CD4-positive, CD25-positive, alpha-beta regulatory T cell (primary cell): ENCODE data around the gene CNTNAP2. TPM values are rescaled to one million over a fixed set of nuclear protein-coding genes. Genes with fewer than 3 reads are reported as not detected.

Source experiments
- ATAC-seq, 2 donors: fragments of 150-1000 bp; cut with Tn5 transposase; one replicate each; pipeline ENCODE4 v1.10.0; 2021; ENCODE audit warnings: low read depth in 2 of 2, moderate number of reproducible peaks in 2 of 2, moderate library complexity in 1 of 2
- DNase-seq, 3 donors: peaks; one replicate each; pipeline versions ENCODE4 v3.0.0 to v3.0.0-alpha.2; 2012 to 2022; ENCODE audit warnings: mixed read lengths in 1 of 3
- H3K27ac ChIP-seq: one replicate; pipeline ENCODE4 v1.7.0; 2013; ENCODE audit warnings: mild to moderate bottlenecking, low read length; ENCODE audit not compliant: insufficient read depth, poor library complexity, severe bottlenecking
- H3K27me3 ChIP-seq: one replicate; pipeline ENCODE4 v1.7.0; 2013; ENCODE audit warnings: low read length; ENCODE audit not compliant: control insufficient read depth, insufficient read depth
- H3K36me3 ChIP-seq: one replicate; pipeline ENCODE4 v1.7.0; 2013; ENCODE audit warnings: mild to moderate bottlenecking, low read length, moderate library complexity; ENCODE audit not compliant: control insufficient read depth, insufficient read depth
- H3K4me1 ChIP-seq: 2 replicates; pipeline ENCODE4 v1.7.0; 2013; ENCODE audit warnings: mild to moderate bottlenecking, low read length; ENCODE audit not compliant: insufficient read depth, control insufficient read depth, poor library complexity, severe bottlenecking
- H3K4me3 ChIP-seq: one replicate; pipeline ENCODE4 v1.7.0; 2013; ENCODE audit warnings: low read depth, mild to moderate bottlenecking, low read length, moderate library complexity
- H3K9me3 ChIP-seq, 2 experiments: 1 replicate in 1 of 2; 2 replicates in 1 of 2; pipeline ENCODE4 v1.7.0; 2013; ENCODE audit warnings: low read length in 2 of 2, mild to moderate bottlenecking in 1 of 2, moderate library complexity in 1 of 2; ENCODE audit not compliant: control insufficient read depth in 2 of 2
- H3K27ac Mint-ChIP-seq, 3 donors: one replicate each; pipeline ENCODE4 v1.8.0; 2020 to 2022; ENCODE audit warnings: mild to moderate bottlenecking in 3 of 3, mixed read lengths in 3 of 3, moderate library complexity in 2 of 3
- H3K27me3 Mint-ChIP-seq: one replicate; pipeline ENCODE4 v1.8.0; 2022; ENCODE audit warnings: mild to moderate bottlenecking, mixed read lengths
- H3K36me3 Mint-ChIP-seq: one replicate; pipeline ENCODE4 v1.8.0; 2020; ENCODE audit warnings: mixed read lengths
- H3K4me1 Mint-ChIP-seq, 4 donors: one replicate each; pipeline ENCODE4 v1.8.0; 2020 to 2022; ENCODE audit warnings: mixed read lengths in 4 of 4, mild to moderate bottlenecking in 1 of 4
- H3K4me3 Mint-ChIP-seq, 4 donors: one replicate each; pipeline ENCODE4 v1.8.0; 2020 to 2022; ENCODE audit warnings: mild to moderate bottlenecking in 4 of 4, mixed read lengths in 4 of 4, moderate library complexity in 3 of 4
- H3K9me3 Mint-ChIP-seq, 7 donors: one replicate each; pipeline ENCODE4 v1.8.0; 2020 to 2022; ENCODE audit warnings: mixed read lengths in 7 of 7, mild to moderate bottlenecking in 3 of 7, moderate library complexity in 2 of 7
- polyA plus RNA-seq, 4 donors: library from polyadenylated mRNA; unstranded; fragments of 300-500 nt; fragmentation: Illumina TruSeq; gene quantifications; one replicate each; pipeline ENCODE4 v1.2.3, GENCODE V29; 2021
- total RNA-seq: library from RNA; stranded (reverse); gene quantifications from one replicate; pipeline ENCODE4 v1.2.3, GENCODE V29; 2022

CNTNAP2 gene
- total and polyA plus RNA-seq, 5 donors from 2014 or later: 0.02 to 0.15 TPM; not detected in 3

DNA sequence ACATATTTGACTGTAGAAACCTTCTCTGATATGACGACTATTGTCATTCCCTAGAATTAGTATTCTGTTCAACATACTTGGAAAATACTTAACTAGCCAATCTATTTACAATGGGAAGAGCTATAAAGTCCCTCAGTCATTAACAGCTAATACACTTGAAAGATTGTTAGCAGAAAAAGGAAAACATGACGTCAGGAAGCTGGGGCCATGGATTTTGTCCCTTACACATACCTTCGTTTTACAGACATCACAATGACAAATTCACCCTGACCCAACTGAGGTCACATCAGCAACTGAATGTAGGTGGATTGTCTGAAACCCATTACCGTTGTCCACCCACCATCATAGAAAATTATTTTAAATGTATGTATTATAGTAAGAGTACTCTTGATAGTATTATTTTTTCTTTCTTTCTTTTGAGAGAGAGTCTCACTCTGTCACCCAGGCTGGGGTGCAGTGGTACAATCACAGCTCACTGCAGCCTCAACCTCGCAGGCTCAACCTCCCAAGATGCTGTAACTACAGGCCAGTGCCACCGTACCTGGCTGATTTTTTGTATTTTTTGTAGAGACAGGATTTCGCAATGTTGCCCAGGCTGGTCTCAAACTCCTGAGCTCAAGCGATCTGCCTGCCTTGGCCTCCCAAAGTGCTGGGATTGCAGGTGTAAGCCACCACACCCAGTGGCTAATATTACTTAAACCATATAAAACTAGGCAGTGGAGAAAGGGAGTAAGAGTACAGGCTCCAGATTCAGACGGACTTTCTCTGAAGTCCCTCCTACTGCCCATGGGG lies 1977.0 kb downstream of the CNTNAP2 start:
- no peaks in the 10 kb centered on the region for H3K4me1 ChIP-seq
- H3K27me3 Mint-ChIP-seq: no peaks in the 10 kb centered on the region
- no peak overlapping the region for H3K4me3 ChIP-seq
- H3K36me3 Mint-ChIP-seq: no peaks in the 10 kb centered on the region
- H3K27ac Mint-ChIP-seq: no peak overlapping the region
- no peaks in the 10 kb centered on the region for H3K9me3 ChIP-seq
- H3K36me3 ChIP-seq: no peaks in the 10 kb centered on the region
- DNase-seq: no peak
- ATAC-seq: no peak
- no peaks in the 10 kb centered on the region for H3K4me1 Mint-ChIP-seq
- peaks cover 0 to 3% (median 0%) of the 10 kb centered on the region in 7 donors for H3K9me3 Mint-ChIP-seq
- no peak overlapping the region for H3K4me3 Mint-ChIP-seq
- H3K27ac ChIP-seq: no peak overlapping the region
- H3K27me3 ChIP-seq: no peaks in the 10 kb centered on the region

DNA sequence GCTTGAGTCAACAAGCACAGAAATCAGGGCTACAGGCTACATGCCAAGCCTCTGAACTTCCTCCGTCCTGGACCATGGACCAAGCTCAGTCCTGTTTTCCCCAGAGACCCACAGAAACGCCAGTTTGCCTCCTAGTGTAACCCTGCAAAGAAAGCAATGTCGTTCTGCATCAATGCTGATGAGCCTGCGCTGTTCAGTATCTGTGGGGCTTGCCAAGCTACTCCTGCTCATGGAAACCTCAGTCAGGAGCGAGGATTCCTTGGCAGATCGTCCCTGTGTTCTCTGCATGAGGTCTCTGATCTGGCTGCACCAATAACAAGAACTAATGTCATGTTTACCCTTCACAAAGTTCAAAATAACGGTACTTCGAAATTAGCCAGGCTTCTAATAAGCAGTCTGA lies 1978.5 kb downstream of the CNTNAP2 start:
- Histone ChIP-seq H3K4me3 (no peak overlapping the region), H3K4me1 (no peaks in the 10 kb centered on the region), H3K9me3 (no peaks in the 10 kb centered on the region), H3K36me3 (no peaks in the 10 kb centered on the region), H3K27me3 (no peaks in the 10 kb centered on the region), H3K27ac (no peak overlapping the region)
- Mint-ChIP-seq H3K27ac (no peak overlapping the region), H3K36me3 (no peaks in the 10 kb centered on the region), H3K9me3 (peaks cover 0 to 3% (median 0%) of the 10 kb centered on the region in 7 donors), H3K27me3 (no peaks in the 10 kb centered on the region), H3K4me1 (no peaks in the 10 kb centered on the region), H3K4me3 (no peak overlapping the region)
- DNase-seq (no peak), ATAC-seq (no peak)

DNA sequence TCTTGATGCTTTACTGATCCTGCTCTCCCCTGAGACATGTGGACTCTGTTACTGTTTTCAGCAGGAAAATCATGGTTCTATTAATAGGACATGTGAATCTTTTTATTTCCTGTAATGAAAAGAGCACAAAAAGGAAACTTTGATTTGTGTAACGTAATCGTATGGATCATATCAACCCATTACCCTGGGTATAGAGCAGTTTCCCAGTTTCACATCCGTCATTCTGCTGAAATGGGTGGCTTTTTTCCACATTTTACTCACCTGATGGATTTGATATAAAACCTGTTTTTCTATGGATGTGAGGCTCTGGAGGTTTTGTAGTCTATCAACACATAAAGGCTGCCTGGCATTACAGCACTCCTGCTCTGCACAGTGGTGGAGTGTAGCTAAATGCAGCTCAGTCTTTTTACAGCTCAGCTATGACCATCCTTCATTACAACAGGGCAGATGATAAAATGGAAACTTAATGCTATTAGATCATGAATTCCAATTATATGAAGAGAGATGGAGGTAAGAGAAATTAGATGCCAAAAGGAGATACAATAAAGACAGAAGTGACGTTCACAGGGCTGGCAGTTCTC lies 1987.6 kb downstream of the CNTNAP2 start:
- Mint-ChIP-seq H3K4me1 (no peaks in the 10 kb centered on the region), H3K4me3 (no peak overlapping the region), H3K9me3 (peaks cover 0 to 3% (median 1%) of the 10 kb centered on the region in 7 donors), H3K36me3 (no peaks in the 10 kb centered on the region), H3K27me3 (no peaks in the 10 kb centered on the region), H3K27ac (no peak overlapping the region)
- Histone ChIP-seq H3K27me3 (no peaks in the 10 kb centered on the region), H3K4me1 (no peaks in the 10 kb centered on the region), H3K36me3 (no peaks in the 10 kb centered on the region), H3K4me3 (no peak overlapping the region), H3K27ac (no peak overlapping the region), H3K9me3 (no peaks in the 10 kb centered on the region)
- ATAC-seq (no peak), DNase-seq (no peak)

DNA sequence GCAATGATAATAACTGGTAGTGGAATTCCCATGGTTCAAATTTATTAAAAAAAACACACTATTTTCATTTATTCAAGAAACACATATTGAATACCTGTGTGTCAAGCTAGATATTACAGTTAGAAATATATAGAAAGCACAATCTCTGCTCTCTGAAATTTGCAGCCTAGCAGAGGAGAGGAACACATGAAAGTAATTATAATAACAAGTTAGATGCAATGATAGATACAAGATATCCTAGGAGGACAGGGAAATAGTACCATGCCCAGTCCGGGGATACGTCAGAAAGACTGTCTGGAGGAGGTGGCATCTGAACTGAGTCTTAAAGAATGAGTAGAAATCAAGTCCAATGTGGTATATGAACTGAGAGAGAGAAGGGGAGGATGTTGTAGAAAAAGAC lies 1988.3 kb downstream of the CNTNAP2 start:
- Histone ChIP-seq H3K27ac (no peak overlapping the region), H3K36me3 (no peaks in the 10 kb centered on the region), H3K4me1 (no peaks in the 10 kb centered on the region), H3K9me3 (no peaks in the 10 kb centered on the region), H3K4me3 (no peak overlapping the region), H3K27me3 (no peaks in the 10 kb centered on the region)
- H3K27me3 Mint-ChIP-seq: no peaks in the 10 kb centered on the region
- no peak overlapping the region for H3K4me3 Mint-ChIP-seq
- peaks cover 0 to 3% (median 1%) of the 10 kb centered on the region in 7 donors for H3K9me3 Mint-ChIP-seq
- no peaks in the 10 kb centered on the region for H3K4me1 Mint-ChIP-seq
- no peaks in the 10 kb centered on the region for H3K36me3 Mint-ChIP-seq
- ATAC-seq: no peak
- no peak overlapping the region for H3K27ac Mint-ChIP-seq
- DNase-seq: no peak

DNA sequence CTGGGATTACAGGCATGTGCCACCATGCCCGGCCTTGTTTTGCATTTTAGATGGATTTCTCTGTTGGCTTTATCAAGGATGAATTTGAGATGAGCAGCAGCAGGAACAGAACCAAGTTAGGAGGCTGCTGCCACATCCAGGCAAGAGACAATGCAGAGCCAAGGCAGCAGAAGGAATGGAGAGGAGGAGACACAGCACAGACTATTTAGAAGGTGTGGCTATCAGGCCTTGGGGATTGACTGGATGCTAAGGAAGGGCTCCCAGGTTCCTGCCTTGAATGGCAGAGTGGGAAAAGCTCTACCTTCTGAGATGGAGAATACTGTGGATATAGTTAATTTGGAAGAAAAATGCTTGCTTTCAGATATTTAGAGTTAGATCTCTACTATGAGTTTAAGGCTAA lies 1989.3 kb downstream of the CNTNAP2 start:
- H3K4me1 ChIP-seq: no peaks in the 10 kb centered on the region
- no peaks in the 10 kb centered on the region for H3K27me3 ChIP-seq
- DNase-seq (no peak), ATAC-seq (no peak)
- Mint-ChIP-seq H3K4me3 (no peak overlapping the region), H3K36me3 (no peaks in the 10 kb centered on the region), H3K4me1 (no peaks in the 10 kb centered on the region), H3K27ac (no peak overlapping the region), H3K9me3 (peaks cover 0 to 3% (median 0%) of the 10 kb centered on the region in 7 donors), H3K27me3 (no peaks in the 10 kb centered on the region)
- no peaks in the 10 kb centered on the region for H3K9me3 ChIP-seq
- no peaks in the 10 kb centered on the region for H3K36me3 ChIP-seq
- H3K4me3 ChIP-seq: no peak overlapping the region
- no peak overlapping the region for H3K27ac ChIP-seq

DNA sequence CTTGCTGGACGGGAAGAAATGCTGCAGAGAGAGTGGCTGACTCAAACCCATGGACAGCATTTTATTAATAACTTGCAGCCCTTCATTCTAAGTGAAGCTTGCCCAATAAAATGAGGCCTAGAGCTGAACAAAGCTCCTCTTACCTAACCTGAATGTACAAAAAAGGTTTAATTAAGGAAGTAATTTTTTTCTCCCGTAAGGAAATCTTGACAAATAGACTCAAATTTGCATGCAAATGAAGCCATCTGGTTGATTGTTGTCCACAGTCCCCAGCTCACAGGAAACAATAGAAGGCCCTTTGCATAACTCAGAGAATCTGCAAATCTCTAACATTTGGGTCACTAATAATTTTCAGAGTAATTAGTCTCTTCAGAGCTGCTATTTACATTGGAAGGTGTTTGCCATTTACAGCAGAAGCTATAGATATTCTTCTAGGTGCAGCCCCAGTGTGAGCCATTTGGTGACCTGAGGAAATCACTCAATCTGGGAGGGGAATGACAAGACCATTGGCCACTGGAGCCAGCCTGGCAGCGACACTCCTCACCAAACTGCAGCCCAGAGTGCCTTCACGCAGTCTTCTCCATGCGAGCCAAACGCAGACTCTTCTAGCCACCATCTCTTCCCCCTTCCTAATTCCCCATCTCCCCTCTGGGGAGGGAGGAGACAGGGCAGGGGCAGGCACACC lies 1991.0 kb downstream of the CNTNAP2 start:
- ATAC-seq (no peak), DNase-seq (no peak)
- no peaks in the 10 kb centered on the region for H3K4me1 ChIP-seq
- Mint-ChIP-seq H3K4me1 (no peaks in the 10 kb centered on the region), H3K27me3 (no peaks in the 10 kb centered on the region), H3K27ac (no peak overlapping the region), H3K36me3 (no peaks in the 10 kb centered on the region), H3K4me3 (no peak overlapping the region), H3K9me3 (peaks cover 0 to 3% (median 0%) of the 10 kb centered on the region in 7 donors)
- H3K27ac ChIP-seq: no peak overlapping the region
- no peaks in the 10 kb centered on the region for H3K27me3 ChIP-seq
- H3K9me3 ChIP-seq: no peaks in the 10 kb centered on the region
- H3K4me3 ChIP-seq: no peak overlapping the region
- H3K36me3 ChIP-seq: no peaks in the 10 kb centered on the region

DNA sequence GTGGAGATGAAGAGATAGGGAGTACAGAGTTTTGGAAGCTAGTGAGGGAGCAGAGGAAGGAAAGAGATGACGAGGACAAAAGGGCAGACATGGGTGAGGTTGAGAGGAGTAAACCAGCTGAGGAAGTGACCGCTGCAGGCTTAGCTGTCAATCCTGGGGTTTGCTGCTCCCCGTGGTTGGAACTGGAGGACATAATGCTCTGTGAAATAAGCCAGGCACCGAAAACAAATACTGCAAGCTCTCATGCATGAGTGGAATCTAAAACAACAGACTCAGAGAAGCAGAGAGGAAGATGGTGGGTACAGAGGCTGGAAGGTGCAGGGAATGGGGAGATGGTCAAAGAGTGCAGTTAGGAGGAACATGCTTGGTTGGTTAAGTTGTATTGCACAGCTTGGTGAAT lies 1991.8 kb downstream of the CNTNAP2 start:
- Mint-ChIP-seq H3K9me3 (peaks cover 0 to 3% (median 0%) of the 10 kb centered on the region in 7 donors), H3K27me3 (no peaks in the 10 kb centered on the region), H3K27ac (no peak overlapping the region), H3K4me1 (no peaks in the 10 kb centered on the region), H3K36me3 (no peaks in the 10 kb centered on the region), H3K4me3 (no peak overlapping the region)
- no peaks in the 10 kb centered on the region for H3K36me3 ChIP-seq
- ATAC-seq (no peak), DNase-seq (no peak)
- no peaks in the 10 kb centered on the region for H3K9me3 ChIP-seq
- H3K4me3 ChIP-seq: no peak overlapping the region
- no peaks in the 10 kb centered on the region for H3K4me1 ChIP-seq
- no peaks in the 10 kb centered on the region for H3K27me3 ChIP-seq
- H3K27ac ChIP-seq: no peak overlapping the region
